ENCODE results near the gene RAPH1.

RAPH1 gene

GRCh38 chr2:203347375-203347774, 187.7 kb downstream of the RAPH1 start:
- no peak for DNase-seq

DNA sequence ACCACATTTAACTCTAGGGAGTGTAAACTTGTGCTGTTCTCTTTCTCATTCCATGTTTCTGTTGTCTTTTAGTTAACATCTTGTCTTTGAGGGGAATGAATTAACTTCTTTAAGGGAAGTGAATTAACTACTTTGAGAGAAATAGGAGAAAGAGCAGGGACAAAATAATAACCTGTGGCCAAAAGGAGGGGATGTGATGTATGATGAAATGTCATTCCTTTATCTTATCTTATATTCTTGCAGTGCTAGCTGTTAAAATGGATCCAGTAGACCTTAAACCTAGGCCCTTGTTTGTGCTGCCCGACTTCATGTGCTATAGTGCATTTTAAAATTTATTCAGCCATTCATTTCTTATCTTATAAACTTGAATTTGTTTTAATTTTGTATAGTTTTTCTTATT, 188.5 kb downstream of the RAPH1 start:
- DNase-seq, result no peak

- no peak for DNase-seq
These were observed 190.4 kb downstream of the RAPH1 start for GRCh38 chr2:203344667-203345066.

All from NCI-H1092 treated with DMSO at 0.1 percent for 48 hours (cell line).